ENCODE measurements around the gene ARHGAP5.

ARHGAP5 gene

DNA sequence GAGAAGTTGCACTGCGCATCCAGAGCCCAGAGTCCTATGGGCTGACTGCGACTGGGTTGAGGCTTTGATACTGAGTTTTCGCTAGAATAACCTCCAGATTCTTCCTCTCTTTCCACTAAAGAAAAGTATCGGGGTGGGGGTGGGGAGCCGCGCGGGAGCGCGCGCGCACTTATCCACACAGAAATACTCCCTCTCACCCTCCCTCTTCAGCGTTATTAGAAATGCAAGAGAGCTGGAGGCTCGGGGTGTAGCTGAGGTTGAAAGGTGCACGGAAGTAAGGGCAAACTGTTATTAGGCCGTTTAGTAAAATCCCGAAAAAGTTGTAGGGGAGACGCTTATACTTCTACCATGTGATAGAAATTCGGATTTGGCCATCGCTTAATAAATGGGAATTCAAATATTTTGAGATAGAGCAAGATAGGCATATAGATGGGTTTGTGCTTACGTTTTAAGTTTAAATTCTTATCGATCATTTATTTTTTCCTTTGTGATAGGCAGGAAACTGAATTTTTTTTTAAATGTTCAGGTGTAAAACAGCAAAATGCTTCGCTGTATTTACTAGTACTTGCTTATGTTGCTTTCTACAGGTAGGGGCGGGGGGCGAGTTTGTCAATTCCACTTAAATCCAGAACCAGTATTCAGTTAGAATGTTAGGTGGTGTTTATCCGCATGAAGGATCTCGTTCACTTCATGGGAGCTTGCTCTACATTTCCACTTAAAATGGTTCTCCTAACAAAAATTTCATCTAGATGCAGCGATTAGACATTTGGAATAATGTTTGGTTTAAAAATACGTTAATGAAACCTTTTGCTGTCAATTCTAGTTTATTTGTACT, 1.1 kb downstream of the ARHGAP5 start:
- DNase-seq, result peak; percentile 18

DNA sequence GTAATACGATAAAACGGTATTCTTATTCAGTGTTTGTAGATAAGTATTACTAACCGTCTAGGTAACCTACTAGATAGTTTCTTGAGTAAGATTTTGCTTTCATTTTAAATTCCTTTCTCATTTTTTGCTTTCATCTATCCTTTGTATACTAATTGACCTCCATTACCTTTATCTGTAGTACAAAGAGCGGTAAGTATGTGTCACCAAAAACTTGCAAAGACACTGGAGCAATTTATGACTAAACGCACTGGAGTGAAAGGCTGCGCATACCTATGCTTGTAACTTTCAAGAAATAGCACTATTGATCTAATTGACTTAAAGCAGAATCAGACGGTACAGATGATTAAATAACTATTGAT, 1.7 kb downstream of the ARHGAP5 start:
- DNase-seq, result no peak

DNA sequence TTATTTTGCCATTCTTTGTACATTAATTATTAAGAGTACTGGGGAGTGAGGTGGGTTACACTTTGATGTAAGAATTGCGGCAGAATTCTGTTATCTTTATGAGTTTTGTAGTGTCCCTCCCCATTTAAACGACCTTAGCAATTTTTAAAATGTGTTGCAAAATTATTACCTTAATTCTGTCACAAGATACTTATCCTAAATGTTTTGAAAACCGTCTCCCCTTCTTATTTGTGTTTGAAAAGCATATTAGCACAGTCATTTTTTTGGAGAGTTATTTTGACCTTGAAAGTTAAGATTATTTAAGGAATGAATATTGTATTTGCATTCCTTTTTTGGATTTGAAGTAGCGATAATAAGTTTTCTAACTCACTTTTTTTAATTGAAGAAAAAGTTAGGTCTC, 2.2 kb downstream of the ARHGAP5 start:
- DNase-seq, result no peak

DNA sequence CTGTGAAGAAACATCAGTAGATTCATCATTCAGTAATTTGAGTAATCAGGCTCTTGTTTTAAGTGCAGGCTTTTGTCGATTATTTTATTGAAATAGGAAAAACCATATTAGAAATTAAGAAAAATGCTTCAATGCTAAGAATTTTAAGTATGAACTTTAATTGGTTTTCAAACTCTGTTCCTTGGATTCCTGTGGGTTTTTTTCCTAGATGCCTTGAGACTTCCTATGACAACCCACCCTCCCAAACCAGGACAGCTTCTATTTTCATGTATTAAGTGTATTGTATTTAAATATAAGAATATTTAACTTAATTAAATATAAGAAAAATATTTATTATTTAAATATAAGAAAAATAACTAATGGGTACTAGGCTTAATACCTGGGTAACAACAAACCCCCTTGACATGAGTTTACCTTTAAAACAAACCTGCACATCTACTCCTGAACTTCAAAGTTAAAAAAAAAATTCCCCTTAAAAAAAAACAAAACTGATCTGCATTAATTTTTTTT, 3.0 kb downstream of the ARHGAP5 start:
- DNase-seq, result no peak

DNA sequence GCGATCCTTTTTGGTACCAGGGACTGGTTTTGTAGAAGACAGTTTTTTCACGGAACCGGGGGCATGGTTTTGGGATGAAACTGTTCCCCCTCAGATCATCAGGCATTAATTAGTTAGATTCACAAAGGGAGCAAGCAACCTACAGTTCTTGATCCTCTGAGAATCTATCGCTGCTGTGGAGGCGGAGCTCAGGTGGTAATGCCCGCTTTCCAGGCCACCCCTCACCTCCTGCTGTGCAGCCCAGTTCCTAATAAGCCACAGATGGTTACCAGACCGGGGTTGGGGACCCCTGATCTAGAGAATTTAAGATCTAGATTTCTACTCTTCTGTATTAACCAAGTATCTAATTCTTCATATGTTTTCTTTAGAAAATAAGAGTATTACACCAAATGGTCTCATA, 4.8 kb downstream of the ARHGAP5 start:
- no peak for DNase-seq

DNA sequence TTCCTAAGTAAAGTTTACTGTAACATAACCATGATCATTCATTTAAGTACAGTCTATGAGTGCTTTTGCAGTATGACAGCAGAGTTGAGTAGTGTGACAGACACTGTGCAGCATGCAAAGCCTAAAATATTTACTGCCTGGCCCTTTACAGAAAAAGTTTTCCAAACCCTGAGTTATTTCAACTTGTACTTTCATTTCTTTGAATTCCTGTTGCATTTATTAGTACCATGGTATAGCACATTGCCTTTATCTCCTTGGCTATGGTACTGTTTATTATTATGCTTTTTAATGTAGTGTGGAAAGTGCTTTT, 6.2 kb downstream of the ARHGAP5 start:
- DNase-seq, result no peak

DNA sequence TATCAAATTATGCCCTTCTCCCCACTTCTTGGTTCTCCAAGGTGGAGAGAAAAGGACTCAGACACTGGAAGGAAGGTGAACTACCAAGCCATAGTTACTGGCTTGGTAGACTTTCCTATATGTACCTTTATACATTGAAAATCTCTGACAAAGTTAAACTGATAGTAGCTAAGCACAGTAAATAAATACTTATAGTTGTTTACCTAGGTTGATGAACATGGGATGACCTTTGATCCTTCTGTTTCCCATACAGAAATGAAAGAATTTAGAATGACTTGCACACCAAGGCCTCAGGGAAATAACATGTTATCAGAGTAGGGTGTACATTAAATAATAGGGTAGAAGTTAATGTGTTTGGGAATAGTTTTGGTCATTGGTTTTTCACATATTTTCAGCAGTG, 6.7 kb downstream of the ARHGAP5 start:
- DNase-seq, result no peak

DNA sequence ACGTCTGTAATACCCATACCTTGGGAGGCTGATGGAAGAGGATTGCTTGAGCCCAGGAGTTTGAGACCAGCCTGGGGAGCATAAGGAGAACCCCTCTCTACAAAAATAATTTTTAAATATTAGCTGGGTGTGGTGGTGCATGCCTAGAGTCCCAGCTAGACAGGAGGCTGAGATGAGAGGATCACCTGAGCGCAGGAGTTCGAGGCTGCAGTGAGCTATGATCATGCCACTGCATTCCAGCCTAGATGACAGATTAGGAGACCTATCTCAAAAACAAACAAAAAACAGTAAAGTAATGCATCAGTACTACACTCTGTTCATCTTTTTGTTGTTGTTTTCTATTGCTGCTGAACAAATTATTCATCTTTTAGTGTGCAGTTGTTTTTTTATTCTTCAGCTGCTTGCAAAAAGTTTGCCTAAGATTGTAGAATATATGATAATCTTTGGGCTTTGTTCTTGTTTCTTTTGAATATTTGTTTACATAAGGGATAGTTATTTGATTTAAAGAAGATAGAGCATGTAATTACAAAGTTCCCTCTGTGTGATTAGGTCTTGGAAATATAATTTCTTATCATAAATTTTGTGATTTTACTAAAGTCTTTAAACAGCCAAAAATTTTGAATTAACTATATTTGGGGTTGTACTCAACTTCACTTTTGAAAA, 8.2 kb downstream of the ARHGAP5 start:
- DNase-seq, result no peak

DNA sequence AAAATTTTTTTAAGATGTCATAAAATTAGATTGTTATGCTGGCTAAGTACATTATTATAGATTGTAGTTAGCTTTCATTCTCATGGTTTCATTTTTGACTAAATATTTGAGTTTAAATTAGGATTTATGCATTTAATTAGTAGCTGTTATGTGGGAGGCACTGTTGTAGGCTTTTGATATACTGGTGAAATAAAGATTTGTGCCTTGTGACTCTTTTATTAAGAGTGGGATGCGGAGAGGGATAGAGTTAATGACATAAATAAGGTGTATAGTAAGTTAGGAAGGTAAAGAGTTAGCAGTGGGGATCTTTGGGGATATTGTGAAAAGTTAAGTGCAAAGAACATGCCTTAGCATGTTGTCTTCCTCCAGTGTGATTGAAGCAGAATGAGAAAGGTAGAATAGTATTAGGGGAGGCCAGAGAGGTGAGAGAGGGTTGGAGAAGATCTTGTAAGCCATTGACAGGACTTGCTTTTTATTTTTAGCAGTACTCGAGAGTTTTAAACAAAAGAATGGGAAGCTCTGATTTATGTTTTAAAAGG, 8.8 kb downstream of the ARHGAP5 start:
- no peak for DNase-seq

DNA sequence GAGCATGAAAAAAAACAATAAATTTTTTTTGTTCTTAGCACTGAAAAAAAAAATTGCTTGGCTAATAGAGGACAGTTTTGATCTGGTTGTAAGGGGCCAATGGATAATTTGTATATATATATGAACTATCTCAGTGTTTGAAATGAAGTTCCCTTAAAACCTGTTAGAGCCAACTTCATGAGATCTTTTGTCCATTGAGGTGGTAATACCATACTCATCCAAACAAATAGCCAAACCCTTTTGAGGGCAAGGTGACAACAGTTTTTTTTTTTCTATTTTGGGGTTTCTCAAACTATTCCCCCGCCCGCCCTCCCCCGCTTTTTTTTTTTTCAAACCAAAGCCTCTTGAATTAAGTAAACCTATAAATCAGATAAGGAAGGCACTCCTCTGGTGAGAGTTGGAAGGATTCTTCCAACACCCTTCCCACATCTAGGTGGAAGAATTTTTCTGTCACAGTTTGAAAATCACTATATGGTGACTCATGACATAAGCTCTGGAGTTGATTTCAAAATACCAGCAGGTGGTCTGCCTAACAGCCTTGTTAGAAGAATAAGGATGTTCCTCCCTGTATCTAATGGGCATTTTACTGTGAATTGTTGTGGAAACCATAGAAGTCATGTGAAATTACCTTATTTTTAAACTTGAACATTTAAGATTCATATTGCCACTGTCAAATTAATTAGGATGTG, 10.2 kb downstream of the ARHGAP5 start:
- DNase-seq, result no peak

DNA sequence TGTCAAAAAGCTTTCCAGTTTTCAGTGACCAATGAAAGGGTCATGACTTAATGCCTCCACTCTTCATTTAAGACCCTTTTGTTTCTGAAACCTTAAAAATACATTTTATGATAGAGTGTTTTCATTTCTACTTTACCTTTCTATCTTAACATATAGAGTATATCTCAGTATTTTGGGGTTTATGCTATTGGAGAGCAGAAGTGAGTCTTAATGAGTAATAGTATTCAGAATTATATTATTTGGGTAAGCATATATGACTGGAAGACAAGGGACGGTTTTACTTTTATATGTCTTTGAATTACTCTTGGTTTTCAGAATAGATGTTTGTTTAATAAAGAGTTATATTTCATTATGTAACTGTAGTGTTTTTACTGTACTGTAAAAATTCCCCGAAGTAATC, 10.8 kb downstream of the ARHGAP5 start:
- DNase-seq, result no peak

DNA sequence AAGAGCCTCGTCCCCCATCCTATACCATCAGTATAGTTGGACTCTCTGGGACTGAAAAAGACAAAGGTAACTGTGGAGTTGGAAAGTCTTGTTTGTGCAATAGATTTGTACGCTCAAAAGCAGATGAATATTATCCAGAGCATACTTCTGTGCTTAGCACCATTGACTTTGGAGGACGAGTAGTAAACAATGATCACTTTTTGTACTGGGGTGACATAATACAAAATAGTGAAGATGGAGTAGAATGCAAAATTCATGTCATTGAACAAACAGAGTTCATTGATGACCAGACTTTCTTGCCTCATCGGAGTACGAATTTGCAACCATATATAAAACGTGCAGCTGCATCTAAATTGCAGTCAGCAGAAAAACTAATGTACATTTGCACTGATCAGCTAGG, 13.6 kb downstream of the ARHGAP5 start:
- DNase-seq, result no peak

DNA sequence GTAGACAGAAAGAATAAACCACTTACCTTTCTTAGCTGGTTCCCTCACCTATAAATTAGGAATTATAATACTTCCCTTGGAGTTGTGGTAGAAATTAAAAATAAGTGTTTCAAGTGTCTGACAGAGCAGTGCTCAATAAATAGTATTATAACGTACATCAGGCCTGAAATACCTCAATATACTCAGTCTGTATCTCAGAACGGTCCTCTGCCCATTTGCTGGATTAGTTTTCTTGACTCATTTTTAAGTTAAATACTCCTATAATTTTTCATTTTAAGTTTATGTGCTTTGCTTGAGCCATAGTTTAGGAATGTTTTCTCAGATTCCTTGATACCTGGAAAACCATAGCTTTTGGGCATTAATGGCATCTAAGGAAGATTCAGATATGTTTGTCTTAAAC, 22.4 kb downstream of the ARHGAP5 start:
- DNase-seq, result no peak

DNA sequence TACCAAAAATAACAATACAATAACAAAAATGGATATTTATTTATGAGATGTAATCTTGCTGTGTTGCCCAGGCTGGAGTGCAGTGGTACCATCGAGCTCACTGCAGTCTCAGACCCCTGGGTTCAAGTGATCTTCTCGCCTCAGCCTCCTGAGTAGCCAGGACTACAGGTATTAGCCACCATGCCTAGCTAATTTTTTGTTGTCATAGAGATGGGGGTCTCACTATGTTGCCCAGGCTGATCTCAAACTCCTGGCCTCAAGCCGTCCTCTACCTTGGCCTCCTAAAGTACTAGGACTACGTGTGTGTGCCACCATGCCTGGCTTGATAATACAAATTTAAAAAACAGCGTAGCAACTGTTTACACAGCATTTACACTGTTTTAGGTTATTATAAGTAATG, 23.1 kb downstream of the ARHGAP5 start:
- no peak for DNase-seq

DNA sequence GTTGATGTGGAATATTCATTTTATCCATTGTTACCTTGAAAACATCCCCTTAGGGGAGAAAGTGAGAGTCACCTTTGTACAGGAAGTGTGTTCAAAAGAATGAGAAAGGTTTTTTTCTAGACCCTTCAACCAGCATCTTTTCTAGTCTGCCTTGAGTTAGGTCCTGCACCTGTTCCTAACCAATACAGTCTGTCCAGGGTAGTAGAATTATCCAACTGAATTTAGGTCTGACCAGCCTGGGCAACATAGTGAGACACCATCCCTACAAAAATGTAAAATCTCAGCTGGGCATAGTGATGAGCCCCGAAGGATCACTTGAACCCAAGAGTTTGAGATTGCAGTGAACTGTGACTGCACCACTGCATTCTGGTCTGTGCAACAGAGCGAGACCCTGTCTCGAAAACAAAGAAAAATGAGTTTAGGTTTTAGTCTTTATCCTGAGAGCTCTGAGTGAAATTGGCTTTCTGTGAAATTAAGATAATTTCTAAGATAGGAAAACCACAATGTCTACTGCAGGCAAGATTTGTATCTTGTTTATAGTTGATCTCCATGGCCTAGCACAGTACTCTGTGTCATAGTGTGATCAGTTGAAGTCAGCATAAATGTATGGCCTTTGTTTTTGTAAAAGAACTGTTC, 25.2 kb downstream of the ARHGAP5 start:
- no peak for DNase-seq

DNA sequence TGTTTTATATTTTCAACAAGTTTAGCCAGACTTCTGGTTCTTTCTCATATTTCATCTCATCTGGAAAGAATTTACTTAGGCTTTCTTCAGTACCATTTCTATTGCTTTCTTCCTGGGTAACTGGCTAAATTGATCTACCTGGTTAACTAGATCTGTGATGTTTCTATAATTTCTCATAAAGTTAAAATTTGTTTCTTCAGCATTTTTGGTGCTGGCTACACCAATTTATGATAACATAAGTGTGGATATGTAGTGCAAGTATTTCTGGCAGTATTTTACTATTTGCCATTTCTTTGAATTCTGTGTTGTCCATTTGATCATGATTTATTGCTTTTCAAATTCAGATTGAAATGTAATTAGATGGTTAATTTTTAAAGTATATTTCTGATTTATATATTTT, 25.9 kb downstream of the ARHGAP5 start:
- DNase-seq, result no peak

DNA sequence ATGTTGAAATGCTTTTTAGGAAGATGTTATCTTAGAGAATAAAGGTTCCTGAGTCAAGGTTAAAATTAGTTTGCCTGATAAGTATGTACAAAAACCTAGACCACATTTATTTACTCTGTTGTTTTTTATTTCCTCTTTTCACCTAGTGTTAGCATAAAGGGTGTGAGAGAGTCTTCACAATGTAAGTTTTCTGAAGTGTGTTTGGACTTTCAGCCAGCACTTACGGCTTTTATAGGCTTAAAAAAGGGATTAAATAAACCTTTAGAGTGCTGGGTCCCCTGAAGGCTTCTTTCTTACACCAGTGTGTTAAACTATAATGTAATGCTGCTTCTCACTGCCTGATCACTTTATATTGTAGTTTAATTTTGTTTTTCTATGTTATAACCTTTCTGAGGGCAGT, 27.2 kb downstream of the ARHGAP5 start:
- DNase-seq, result no peak

DNA sequence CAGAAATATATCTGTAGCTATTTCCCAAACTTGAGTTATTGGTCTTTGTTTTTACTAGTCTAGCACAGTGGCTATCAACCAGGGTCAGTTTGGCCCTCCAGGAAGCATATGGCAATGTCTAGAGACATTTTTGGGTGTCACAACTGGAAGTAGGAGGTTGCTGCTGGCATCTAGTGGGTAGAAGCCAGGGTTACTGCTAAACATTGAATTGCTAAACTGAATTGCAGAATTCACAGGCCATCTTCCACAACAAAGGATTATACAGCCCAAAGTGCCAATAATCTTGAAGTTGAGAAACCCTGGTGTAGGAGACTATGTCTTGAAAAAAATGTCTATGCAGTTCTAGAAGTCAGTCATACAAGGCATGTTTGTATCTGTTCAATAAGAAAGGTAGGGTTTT, 27.7 kb downstream of the ARHGAP5 start:
- DNase-seq, result no peak

DNA sequence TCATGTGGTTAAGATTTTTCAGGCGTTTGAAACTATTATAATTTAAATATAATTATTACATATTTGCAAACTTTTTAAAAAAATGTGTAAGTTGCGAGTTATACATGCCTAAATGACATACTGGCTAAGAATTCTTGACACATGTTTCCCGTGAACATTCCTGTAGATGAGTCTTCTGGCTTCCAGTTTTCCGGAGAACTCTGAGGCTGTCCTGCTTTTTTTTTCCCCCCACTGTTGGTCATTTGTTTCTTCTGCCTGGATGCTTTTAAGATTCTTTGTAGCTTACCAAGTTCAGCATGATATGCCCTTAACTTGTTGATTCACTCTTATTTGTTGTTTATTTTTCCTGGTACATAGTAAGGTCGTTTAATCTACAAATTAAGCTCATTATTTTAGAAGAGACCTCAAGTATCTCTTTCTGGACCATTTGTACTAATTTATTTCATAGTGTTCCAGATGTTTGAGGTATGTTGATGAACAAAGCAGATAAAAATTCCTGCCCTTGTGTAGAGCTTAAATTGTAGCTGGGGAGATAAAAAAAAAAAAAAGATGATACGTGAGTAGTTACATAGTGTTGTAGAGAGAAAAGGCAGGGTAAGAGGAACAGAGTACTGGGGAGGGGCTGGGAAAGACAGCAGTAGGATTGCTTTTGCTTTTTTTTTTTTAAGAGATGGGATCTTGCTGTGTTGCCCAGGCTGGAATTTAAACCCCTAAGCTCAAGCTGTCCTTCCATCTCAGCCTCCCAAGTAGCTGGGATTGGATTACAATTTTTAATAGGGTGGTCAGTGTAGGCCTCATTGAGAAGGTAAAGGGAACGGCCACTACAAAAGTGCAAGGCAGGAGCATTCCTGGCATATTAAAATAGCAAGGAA, 32.8 kb downstream of the ARHGAP5 start:
- DNase-seq, result no peak

DNA sequence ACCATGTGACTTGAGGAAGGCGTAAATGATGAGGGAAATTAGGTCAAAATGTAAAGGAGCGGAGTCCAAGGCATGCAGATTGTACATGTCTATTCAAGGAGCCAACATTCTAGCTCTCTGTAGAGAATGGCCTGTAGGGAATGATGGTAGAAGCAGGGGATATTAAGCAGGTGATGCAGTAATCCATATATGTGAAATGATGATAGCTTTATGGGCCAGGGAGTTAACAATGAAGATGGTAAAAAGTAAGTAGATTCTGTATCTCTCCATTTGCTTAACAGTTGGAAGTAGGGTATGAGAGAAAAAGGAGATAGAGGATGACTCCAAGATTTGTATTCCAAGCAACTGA, 33.4 kb downstream of the ARHGAP5 start:
- no peak for DNase-seq

DNA sequence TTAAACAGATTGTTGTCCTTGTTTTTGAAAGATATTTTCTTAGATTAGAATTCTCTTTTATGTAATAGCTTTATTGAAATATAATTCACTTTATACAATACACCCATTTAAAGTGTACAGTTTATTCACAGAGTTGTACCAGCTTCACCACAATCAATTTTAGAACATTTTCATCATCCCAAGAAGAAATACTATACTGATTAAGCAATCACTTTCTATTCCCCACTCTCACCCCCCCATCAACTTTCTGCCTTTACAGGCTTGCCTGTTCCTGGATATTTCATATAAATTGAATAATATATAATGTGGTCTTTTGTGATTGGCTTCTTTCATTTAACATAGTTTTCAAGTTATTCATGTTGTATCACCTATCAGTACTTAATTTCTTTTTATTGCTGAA, 44.4 kb downstream of the ARHGAP5 start:
- no peak for DNase-seq

DNA sequence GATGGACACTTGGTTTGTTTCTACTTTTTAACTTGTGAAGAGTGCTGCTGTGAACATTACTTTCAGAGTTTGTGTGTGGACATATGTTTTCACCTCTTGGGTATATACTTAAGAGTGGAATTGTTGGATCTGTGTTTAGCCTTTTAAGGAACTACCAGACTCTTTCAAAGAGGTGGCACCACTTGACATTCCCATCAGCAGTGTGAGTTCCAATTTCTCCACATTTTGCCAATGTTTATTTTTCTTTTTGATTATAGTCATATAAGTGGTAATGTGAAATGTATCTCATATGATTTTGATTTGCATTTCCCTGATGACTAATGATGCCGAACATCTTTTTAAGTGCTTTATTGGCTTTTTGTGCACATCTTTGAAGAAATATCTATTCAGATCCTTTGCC, 44.8 kb downstream of the ARHGAP5 start:
- DNase-seq, result no peak
